Keratinocyte (primary cell): ENCODE data around the gene CLIP4. TPM values are rescaled to one million over a fixed set of nuclear protein-coding genes. Genes with fewer than 3 reads are reported as not detected.

Source experiments
- DNase-seq: peaks from one replicate; pipeline ENCODE4 v3.0.0-alpha.2; 2011; ENCODE audit warnings: low read depth, missing footprints, low spot score
- FAIRE-seq: peaks from 2 replicates; lab custom pipeline; 2011; peaks lifted over from hg19 to GRCh38; lab: Jason Lieb, UNC
- H2AFZ ChIP-seq: 2 replicates; pipeline ENCODE4 v1.6.0; 2012; ENCODE audit warnings: low read length, control low read depth, inconsistent platforms; ENCODE audit not compliant: control insufficient read depth
- H3K27ac ChIP-seq: 2 replicates; pipeline ENCODE4 v1.5.1; 2011; ENCODE audit warnings: low read length; ENCODE audit not compliant: control insufficient read depth, insufficient read depth
- H3K27me3 ChIP-seq: 3 replicates; pipeline ENCODE4 v1.6.0; 2011; ENCODE audit warnings: low read length; ENCODE audit not compliant: control insufficient read depth, insufficient read depth; ENCODE audit errors: extremely low read depth
- H3K36me3 ChIP-seq, 2 experiments: 2 replicates in 1 of 2; 3 replicates in 1 of 2; pipeline ENCODE4 v1.5.1; 2011; ENCODE audit warnings: low read length in 2 of 2, mild to moderate bottlenecking in 1 of 2; ENCODE audit not compliant: control insufficient read depth in 2 of 2, insufficient read depth in 2 of 2; ENCODE audit errors: extremely low read depth in 1 of 2
- H3K4me1 ChIP-seq: 3 replicates; pipeline ENCODE4 v1.5.1; 2011; ENCODE audit warnings: low read length; ENCODE audit not compliant: control insufficient read depth, insufficient read depth; ENCODE audit errors: extremely low read depth
- H3K4me2 ChIP-seq: 3 replicates; pipeline ENCODE4 v1.6.0; 2011; ENCODE audit warnings: low read depth, low read length; ENCODE audit not compliant: control insufficient read depth, insufficient read depth; ENCODE audit errors: extremely low read depth
- H3K4me3 ChIP-seq, 3 experiments: fragments of 200-600 bp in 1 of 3; sonication (generic) in 1 of 3; 2 replicates in 2 of 3; 3 replicates in 1 of 3; pipeline ENCODE4 v1.5.1; 2011 to 2016; ENCODE audit warnings: low read length in 3 of 3, mild to moderate bottlenecking in 3 of 3, control low read depth in 2 of 3, inconsistent platforms in 1 of 3, low read depth in 1 of 3, mixed read lengths in 1 of 3, mixed run types in 1 of 3, moderate library complexity in 1 of 3; ENCODE audit not compliant: control insufficient read depth in 2 of 3, insufficient read depth in 2 of 3; ENCODE audit errors: extremely low read depth in 1 of 3
- H3K79me2 ChIP-seq: 2 replicates; pipeline ENCODE4 v1.6.0; 2012; ENCODE audit warnings: low read length; ENCODE audit not compliant: control insufficient read depth, insufficient read depth
- H3K9ac ChIP-seq: 3 replicates; pipeline ENCODE4 v1.6.0; 2011; ENCODE audit warnings: low read length; ENCODE audit not compliant: control insufficient read depth, insufficient read depth; ENCODE audit errors: extremely low read depth
- H3K9me1 ChIP-seq: 3 replicates; pipeline ENCODE4 v1.6.0; 2011; ENCODE audit warnings: low read length; ENCODE audit not compliant: control insufficient read depth, insufficient read depth; ENCODE audit errors: extremely low read depth
- H3K9me3 ChIP-seq: 2 replicates; pipeline ENCODE4 v1.5.1; 2012; ENCODE audit warnings: low read depth, low read length; ENCODE audit not compliant: control insufficient read depth
- H4K20me1 ChIP-seq: 3 replicates; pipeline ENCODE4 v1.6.0; 2011; ENCODE audit warnings: low read length; ENCODE audit not compliant: control insufficient read depth, insufficient read depth; ENCODE audit errors: extremely low read depth
- EZH2 ChIP-seq: IDR thresholded peaks from one replicate; pipeline ENCODE4 v1.6.1; 2012; ENCODE audit warnings: inconsistent platforms, mild to moderate bottlenecking, low read length, moderate library complexity
- dilution Hi-C: fragments of 300-500 bp; cut with MboI; formaldehyde crosslinking; loops from one replicate; pipeline ENCODE4 v1.7.0; 2020; ENCODE audit warnings: low sequenced_read_pairs; ENCODE audit not compliant: extremely low pct_ligation_motif_present
- polyA plus RNA-seq, 5 experiments: library from polyadenylated mRNA; depleted of rRNA in 3 of 5; stranded (reverse) in 3 of 5; stranded (forward) in 1 of 5; unstranded in 1 of 5; fragments of >200 nt; gene quantifications; 1 replicate in 1 of 5; 2 replicates in 3 of 5; 3 replicates in 1 of 5; pipeline versions ENCODE4 v1.2.1 to v1.2.3, GENCODE V29; 2011 to 2012; ENCODE audit warnings: missing spikeins in 2 of 5, low read depth in 1 of 5, low replicate concordance in 1 of 5
- TF ChIP-seq, protein P1 (sequence below), 3 experiments: IDR thresholded peaks in 1 of 3; conservative IDR thresholded peaks in 1 of 3; optimal IDR thresholded peaks in 1 of 3; 2 replicates in 2 of 3; 3 replicates in 1 of 3; pipeline versions ENCODE3 to v1.5.1; 2011; ENCODE audit warnings: low read length in 3 of 3, mild to moderate bottlenecking in 3 of 3, moderate library complexity in 2 of 3, control low read depth in 1 of 3, inconsistent platforms in 1 of 3; ENCODE audit not compliant: insufficient read depth in 2 of 3; ENCODE audit errors: extremely low read depth in 1 of 3

Gene CLIP4
- polyA plus RNA-seq, 1 donor (not counting 4 experiments of a cell fraction or from before 2014, with no cell fraction given) = 46.6 TPM

DNA sequence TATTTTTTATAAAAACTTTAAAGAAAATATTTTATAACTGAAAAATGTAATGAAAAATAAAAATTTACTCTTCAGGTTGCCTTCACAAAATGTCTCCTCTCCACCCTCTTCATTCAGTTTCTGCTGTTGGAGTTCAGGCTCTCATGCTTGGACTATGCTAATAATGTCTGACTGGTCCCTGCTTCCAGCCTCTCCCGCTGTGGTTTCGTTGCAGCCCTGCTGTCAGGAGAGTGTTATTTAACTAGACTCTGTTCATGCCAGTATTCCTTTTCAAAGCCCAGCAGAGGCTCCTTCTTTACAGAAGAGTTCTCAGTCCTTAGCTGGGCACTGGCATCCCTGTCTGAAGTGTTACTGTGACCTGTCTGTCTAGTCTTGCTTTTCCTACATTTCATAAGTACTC is 40.4 kb downstream of the CLIP4 start:
- Histone ChIP-seq H3K4me1 (no peaks in the 10 kb centered on the region), H3K4me3 (no peak overlapping the region), H3K9me1 (no peaks in the 10 kb centered on the region), H3K4me2 (no peak overlapping the region), H3K9me3 (no peaks in the 10 kb centered on the region), H3K27ac (no peak overlapping the region), H3K27me3 (no peaks in the 10 kb centered on the region), H4K20me1 (no peaks in the 10 kb centered on the region), H2AFZ (no peak overlapping the region), H3K79me2 (no peaks in the 10 kb centered on the region), H3K9ac (no peak overlapping the region), H3K36me3 (peaks cover 20 to 29% of the 10 kb centered on the region in 2 experiments)
- dilution Hi-C loops = no loop called here
- FAIRE-seq (no peak), DNase-seq (no peak)
- no peak for TF ChIP-seq EZH2
- TF ChIP-seq, protein P1, sequence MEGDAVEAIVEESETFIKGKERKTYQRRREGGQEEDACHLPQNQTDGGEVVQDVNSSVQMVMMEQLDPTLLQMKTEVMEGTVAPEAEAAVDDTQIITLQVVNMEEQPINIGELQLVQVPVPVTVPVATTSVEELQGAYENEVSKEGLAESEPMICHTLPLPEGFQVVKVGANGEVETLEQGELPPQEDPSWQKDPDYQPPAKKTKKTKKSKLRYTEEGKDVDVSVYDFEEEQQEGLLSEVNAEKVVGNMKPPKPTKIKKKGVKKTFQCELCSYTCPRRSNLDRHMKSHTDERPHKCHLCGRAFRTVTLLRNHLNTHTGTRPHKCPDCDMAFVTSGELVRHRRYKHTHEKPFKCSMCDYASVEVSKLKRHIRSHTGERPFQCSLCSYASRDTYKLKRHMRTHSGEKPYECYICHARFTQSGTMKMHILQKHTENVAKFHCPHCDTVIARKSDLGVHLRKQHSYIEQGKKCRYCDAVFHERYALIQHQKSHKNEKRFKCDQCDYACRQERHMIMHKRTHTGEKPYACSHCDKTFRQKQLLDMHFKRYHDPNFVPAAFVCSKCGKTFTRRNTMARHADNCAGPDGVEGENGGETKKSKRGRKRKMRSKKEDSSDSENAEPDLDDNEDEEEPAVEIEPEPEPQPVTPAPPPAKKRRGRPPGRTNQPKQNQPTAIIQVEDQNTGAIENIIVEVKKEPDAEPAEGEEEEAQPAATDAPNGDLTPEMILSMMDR (optimal IDR thresholded peaks at IDR 0.05 in 1 of 3, IDR thresholded peaks at IDR 0.05 in 1 of 3, conservative IDR thresholded peaks at IDR 0.05 in 1 of 3; ENCODE audit: extremely low read depth in 1 of 3, insufficient read depth in 2 of 3, low read length in 3 of 3) = no peak

DNA sequence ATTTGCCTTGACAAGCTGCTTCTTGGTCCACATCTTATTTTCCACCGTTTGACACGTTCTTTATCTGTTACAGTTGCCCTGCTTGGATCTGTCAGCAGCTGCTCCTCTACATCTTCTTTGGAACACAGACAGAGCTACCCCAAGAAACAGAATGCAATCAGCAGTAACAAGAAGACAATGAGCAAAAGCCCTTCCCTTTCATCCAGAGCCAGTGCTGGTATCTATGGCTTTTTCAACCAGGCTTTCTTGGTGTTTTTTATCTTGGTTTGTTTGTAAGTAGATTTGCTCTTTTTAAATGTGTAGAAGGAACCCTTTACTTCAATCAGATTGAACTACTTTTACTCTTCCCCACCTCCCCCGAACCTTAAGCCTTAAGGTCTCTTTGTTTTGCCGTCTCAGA is 41.9 kb downstream of the CLIP4 start:
- Histone ChIP-seq H3K36me3 (peaks cover 25 to 34% of the 10 kb centered on the region in 2 experiments), H3K4me1 (no peaks in the 10 kb centered on the region), H3K27ac (no peak overlapping the region), H3K27me3 (no peaks in the 10 kb centered on the region), H2AFZ (no peak overlapping the region), H3K4me3 (no peak overlapping the region), H4K20me1 (no peaks in the 10 kb centered on the region), H3K79me2 (no peaks in the 10 kb centered on the region), H3K9ac (no peak overlapping the region), H3K9me1 (no peaks in the 10 kb centered on the region), H3K4me2 (no peak overlapping the region), H3K9me3 (no peaks in the 10 kb centered on the region)
- no peak for TF ChIP-seq EZH2
- TF ChIP-seq, protein P1 (optimal IDR thresholded peaks at IDR 0.05 in 1 of 3, IDR thresholded peaks at IDR 0.05 in 1 of 3, conservative IDR thresholded peaks at IDR 0.05 in 1 of 3; ENCODE audit: extremely low read depth in 1 of 3, insufficient read depth in 2 of 3, low read length in 3 of 3) = no peak
- DNase-seq (no peak), FAIRE-seq (no peak)
- dilution Hi-C loops = no loop called here
